ENCODE data around the gene P2RX1.

The P2RX1 gene

DNA sequence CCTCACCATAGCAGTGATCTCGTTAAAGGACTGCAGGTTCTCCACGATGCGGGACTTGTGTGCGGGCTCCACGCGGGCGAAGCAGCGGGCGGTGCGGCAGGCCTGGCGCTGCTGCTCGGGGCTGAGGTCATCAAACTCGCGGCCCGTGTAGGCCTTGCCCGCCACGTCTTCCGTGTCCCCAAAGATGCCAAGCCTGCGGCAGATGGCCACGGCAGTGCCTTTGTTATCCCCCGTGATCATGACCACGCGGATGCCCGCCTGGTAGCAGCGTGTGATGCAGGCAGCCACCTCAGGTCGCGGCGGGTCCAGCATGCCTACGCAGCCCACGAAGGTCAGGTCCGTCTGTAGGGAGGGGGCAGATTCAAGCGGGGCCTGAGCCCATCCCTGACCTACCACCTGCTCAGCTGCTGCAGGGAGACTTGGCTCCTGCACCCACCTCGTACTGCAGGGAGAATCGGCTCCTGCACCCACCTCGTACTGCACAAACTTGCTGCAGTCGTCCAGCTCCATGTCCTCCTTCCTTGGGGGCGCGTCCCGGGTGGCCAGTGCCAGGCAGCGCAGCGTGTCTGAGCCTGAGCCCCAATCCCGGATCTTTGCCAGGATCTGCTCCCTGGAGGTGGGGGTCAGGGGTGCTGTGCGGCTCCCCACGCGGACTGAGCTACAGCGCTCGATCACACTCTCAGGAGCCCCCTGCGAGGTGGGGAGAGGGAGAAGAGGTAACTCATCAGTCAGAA lies 24.9 kb upstream of the P2RX1 start:
- CTCF ChIA-PET, result interaction anchor here (1.2 kb wide), 1 partner anchor 59 kb away, joined by 3 read pairs; no protein-coding TSS in a partner anchor
- TF ChIP-seq, protein P1, sequence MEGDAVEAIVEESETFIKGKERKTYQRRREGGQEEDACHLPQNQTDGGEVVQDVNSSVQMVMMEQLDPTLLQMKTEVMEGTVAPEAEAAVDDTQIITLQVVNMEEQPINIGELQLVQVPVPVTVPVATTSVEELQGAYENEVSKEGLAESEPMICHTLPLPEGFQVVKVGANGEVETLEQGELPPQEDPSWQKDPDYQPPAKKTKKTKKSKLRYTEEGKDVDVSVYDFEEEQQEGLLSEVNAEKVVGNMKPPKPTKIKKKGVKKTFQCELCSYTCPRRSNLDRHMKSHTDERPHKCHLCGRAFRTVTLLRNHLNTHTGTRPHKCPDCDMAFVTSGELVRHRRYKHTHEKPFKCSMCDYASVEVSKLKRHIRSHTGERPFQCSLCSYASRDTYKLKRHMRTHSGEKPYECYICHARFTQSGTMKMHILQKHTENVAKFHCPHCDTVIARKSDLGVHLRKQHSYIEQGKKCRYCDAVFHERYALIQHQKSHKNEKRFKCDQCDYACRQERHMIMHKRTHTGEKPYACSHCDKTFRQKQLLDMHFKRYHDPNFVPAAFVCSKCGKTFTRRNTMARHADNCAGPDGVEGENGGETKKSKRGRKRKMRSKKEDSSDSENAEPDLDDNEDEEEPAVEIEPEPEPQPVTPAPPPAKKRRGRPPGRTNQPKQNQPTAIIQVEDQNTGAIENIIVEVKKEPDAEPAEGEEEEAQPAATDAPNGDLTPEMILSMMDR (IDR thresholded peaks at IDR 0.05; ENCODE audit: insufficient read depth, low read length, missing control alignments), result no peak
- H3K4me3 ChIP-seq (ENCODE audit: low read depth, low read length), result no peak overlapping the region
- no peak for DNase-seq (ENCODE audit: low read depth, low spot score)
- POLR2A ChIA-PET, result no interaction called here

DNA sequence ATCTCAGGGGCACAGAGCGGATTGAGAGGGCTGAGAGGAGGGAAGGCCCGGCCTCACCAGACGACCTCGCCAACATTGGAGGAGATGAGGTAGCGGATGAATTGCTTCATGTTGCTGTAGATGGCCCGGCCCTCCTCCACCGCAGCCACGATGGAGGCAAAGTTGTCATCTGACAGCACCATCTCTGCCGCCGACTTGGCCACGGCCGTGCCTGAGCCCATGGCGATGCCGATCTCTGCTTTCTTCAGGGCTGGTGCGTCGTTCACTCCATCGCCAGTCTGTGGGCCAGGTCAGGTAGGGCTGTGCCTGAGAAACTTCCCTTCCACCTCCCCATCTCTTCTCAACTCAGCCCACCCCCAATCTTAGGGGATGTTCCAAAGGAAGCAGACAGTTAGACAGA lies 21.1 kb upstream of the P2RX1 start:
- TF ChIP-seq, protein P1 (IDR thresholded peaks at IDR 0.05; ENCODE audit: insufficient read depth, low read length, missing control alignments), result no peak
- no peak for DNase-seq (ENCODE audit: low read depth, low spot score)
- ChIA-PET POLR2A (no interaction called here), CTCF (interaction anchor here (1.2 kb wide), 1 partner anchor 630 kb away, joined by 3 read pairs; no protein-coding TSS in a partner anchor)
- H3K4me3 ChIP-seq (ENCODE audit: low read depth, low read length), result no peak overlapping the region

DNA sequence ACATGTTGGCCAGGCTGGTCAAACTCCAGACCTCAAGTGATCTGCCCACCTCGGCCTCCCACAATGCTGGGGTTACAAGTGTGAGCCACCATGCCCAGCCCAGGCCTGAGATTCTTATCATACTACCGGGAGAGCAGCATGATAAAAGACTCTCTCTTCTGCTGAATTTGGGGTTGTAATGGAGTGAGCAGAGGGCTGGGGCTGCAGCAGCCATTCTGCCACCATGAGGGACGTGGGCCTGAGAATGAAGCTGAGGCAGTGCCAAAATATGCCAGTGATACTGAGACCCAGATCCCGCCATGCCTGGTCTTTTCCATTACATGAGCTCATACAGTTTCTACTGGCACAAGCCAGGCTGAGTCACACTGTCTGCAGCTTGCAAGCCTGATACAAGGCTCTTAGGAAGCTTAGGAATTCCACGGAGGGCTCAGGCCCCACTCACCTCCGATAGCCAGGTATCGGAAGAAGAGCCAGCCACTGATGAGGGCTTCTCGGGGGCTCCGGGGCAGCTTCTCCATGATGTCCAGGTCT lies 19.6 kb upstream of the P2RX1 start:
- POLR2A ChIA-PET, result no interaction called here
- DNase-seq (ENCODE audit: low read depth, low spot score), result peak; percentile 23
- no peak overlapping the region for H3K4me3 ChIP-seq (ENCODE audit: low read depth, low read length)
- CTCF ChIA-PET, result interaction anchor here (0.7 to 3.2 kb wide), 7 partner anchors 19 to 139 kb away, joined by 3 to 18 read pairs (median 5); partner anchors contain the start of gene P2RX1
- TF ChIP-seq, protein P1 (IDR thresholded peaks at IDR 0.05; ENCODE audit: insufficient read depth, low read length, missing control alignments), result no peak

DNA sequence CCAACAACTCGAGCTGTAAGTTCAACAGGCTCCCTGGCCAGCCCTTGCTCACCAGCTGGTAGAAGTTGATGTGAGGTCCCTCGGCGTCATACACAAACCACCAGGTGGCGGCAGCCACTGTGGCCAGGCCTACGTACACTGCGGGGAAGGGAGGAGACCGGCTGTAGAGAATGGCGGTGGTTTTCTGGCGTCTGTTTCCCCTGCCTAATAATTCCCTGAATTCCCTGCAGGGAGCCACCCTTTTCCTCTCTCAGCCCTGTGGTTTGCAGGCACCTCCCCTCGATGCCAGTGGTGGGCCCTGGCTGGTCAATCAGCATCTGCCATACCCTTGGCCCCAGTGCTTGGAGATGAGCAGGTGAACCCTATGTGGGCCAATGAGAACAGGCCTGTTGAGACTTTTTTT lies 18.9 kb upstream of the P2RX1 start:
- TF ChIP-seq, protein P1 (IDR thresholded peaks at IDR 0.05; ENCODE audit: insufficient read depth, low read length, missing control alignments), result peak; percentile 71
- POLR2A ChIA-PET, result no interaction called here
- CTCF ChIA-PET, result interaction anchor here (0.6 to 3.2 kb wide), 11 partner anchors 10 to 140 kb away, joined by 3 to 18 read pairs (median 3); partner anchors contain the start of gene P2RX1

DNA sequence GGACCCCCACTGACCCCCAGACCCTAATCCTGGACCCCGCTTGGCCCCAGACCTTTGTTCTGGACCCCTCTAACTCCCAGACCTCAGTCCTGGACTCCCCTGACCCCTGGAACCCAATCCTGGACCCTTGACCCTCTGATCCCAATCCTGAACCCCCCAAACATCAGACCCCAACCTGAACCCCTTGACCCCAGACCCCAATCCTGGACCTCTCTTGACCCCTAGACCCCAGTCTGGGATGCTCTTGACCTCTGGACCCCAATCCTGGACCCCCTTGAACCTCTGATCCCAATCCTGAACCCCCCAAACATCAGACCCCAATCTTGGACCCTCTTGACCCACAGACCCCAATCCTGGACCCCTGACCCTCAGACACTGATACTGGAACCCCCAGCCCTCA lies 13.5 kb upstream of the P2RX1 start:
- POLR2A ChIA-PET, result no interaction called here

More for the DNA sequence above, 18.9 kb upstream of the P2RX1 start:
- H3K4me3 ChIP-seq (ENCODE audit: low read depth, low read length), result no peak overlapping the region
- no peak for DNase-seq (ENCODE audit: low read depth, low spot score)

DNA sequence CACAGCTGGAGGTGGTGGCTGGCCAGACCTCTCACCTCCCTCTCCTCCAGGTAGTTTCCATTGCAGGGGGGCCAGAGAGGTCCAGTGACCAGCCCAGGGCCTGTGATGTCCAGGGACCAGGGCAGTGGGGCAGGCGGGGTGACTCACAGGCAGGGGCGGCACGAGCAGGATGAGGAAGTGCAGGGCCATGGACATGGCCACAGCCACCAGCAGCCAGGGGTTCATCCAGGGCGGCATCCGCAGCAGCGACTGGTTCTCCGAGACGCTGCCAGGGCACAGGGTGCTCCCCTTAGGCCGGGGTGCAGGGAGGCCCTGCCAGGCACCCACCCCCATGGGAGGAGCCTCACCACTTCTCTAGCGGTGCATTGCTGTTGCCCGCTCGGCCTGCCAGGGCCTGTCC lies 12.9 kb upstream of the P2RX1 start:
- H3K4me3 ChIP-seq (ENCODE audit: low read depth, low read length), result no peak overlapping the region
- ChIA-PET CTCF (interaction anchor here (1.2 to 5.5 kb wide), 3 partner anchors 15 to 75 kb away, joined by 3 to 55 read pairs (median 5); partner anchors contain the start of gene P2RX1), POLR2A (no interaction called here)
- DNase-seq (ENCODE audit: low read depth, low spot score), result no peak
- TF ChIP-seq, protein P1 (IDR thresholded peaks at IDR 0.05; ENCODE audit: insufficient read depth, low read length, missing control alignments), result no peak

More for the DNA sequence above, 13.5 kb upstream of the P2RX1 start:
- H3K4me3 ChIP-seq (ENCODE audit: low read depth, low read length), result no peak overlapping the region
- TF ChIP-seq, protein P1 (IDR thresholded peaks at IDR 0.05; ENCODE audit: insufficient read depth, low read length, missing control alignments), result no peak
- CTCF ChIA-PET, result interaction anchor here (3.0 kb wide), 1 partner anchor 16 kb away, joined by 16 read pairs; no protein-coding TSS in a partner anchor
- no peak for DNase-seq (ENCODE audit: low read depth, low spot score)
